ENCODE results near the gene PKNOX2. TPM values are rescaled to one million over a fixed set of nuclear protein-coding genes. Genes with fewer than 3 reads are reported as not detected.

The PKNOX2 gene
- total RNA-seq, 1 donor = under 0.01 TPM

GRCh38 chr11:125464270-125464662 lies 299.7 kb downstream of the PKNOX2 start:
- no peak overlapping the region for H3K27ac ChIP-seq (ENCODE audit: low read depth, low read length)
- H4K20me1 ChIP-seq (ENCODE audit: insufficient read depth, low read length) = no peaks in the 10 kb centered on the region
- DNase-seq (ENCODE audit: insufficient read length, low spot score, missing footprints) = peak; percentile 14
- no peaks in the 10 kb centered on the region for H3K79me2 ChIP-seq (ENCODE audit: insufficient read depth, low read length)
- H3K27me3 ChIP-seq (ENCODE audit: insufficient read depth, low read length) = no peaks in the 10 kb centered on the region
- H3K9me3 ChIP-seq (ENCODE audit: low read depth, low read length) = no peaks in the 10 kb centered on the region
- no peaks in the 10 kb centered on the region for H3K4me1 ChIP-seq (ENCODE audit: insufficient read depth, low read length)
- H3K36me3 ChIP-seq (ENCODE audit: insufficient read depth, low read length) = no peaks in the 10 kb centered on the region
- no peak overlapping the region for H2AFZ ChIP-seq (ENCODE audit: low read length)
- no peak overlapping the region for H3K4me2 ChIP-seq (ENCODE audit: insufficient read depth, low read length)
- no peak overlapping the region for H3K4me3 ChIP-seq (ENCODE audit: insufficient read depth, low read length)
- TF ChIP-seq CTCF (IDR thresholded peaks at IDR 0.05; ENCODE audit: extremely low read depth, low read depth, low read length) = no peak

GRCh38 chr11:125464666-125465065 lies 300.1 kb downstream of the PKNOX2 start:
- Histone ChIP-seq H3K27ac (ENCODE audit: low read depth, low read length) (no peak overlapping the region), H3K4me2 (ENCODE audit: insufficient read depth, low read length) (no peak overlapping the region), H4K20me1 (ENCODE audit: insufficient read depth, low read length) (no peaks in the 10 kb centered on the region), H3K9me3 (ENCODE audit: low read depth, low read length) (no peaks in the 10 kb centered on the region), H3K4me1 (ENCODE audit: insufficient read depth, low read length) (no peaks in the 10 kb centered on the region), H2AFZ (ENCODE audit: low read length) (no peak overlapping the region), H3K79me2 (ENCODE audit: insufficient read depth, low read length) (no peaks in the 10 kb centered on the region), H3K36me3 (ENCODE audit: insufficient read depth, low read length) (no peaks in the 10 kb centered on the region), H3K4me3 (ENCODE audit: insufficient read depth, low read length) (no peak overlapping the region), H3K27me3 (ENCODE audit: insufficient read depth, low read length) (no peaks in the 10 kb centered on the region)
- no peak for DNase-seq (ENCODE audit: insufficient read length, low spot score, missing footprints)
- no peak for TF ChIP-seq CTCF (IDR thresholded peaks at IDR 0.05; ENCODE audit: extremely low read depth, low read depth, low read length)

GRCh38 chr11:125465255-125465654 lies 300.7 kb downstream of the PKNOX2 start:
- Histone ChIP-seq H3K27me3 (ENCODE audit: insufficient read depth, low read length) (no peaks in the 10 kb centered on the region), H3K36me3 (ENCODE audit: insufficient read depth, low read length) (no peaks in the 10 kb centered on the region), H3K4me2 (ENCODE audit: insufficient read depth, low read length) (no peak overlapping the region), H3K9me3 (ENCODE audit: low read depth, low read length) (no peaks in the 10 kb centered on the region), H3K4me1 (ENCODE audit: insufficient read depth, low read length) (no peaks in the 10 kb centered on the region), H4K20me1 (ENCODE audit: insufficient read depth, low read length) (no peaks in the 10 kb centered on the region), H3K4me3 (ENCODE audit: insufficient read depth, low read length) (no peak overlapping the region), H2AFZ (ENCODE audit: low read length) (no peak overlapping the region), H3K27ac (ENCODE audit: low read depth, low read length) (no peak overlapping the region), H3K79me2 (ENCODE audit: insufficient read depth, low read length) (no peaks in the 10 kb centered on the region)
- peak; percentile 14 for DNase-seq (ENCODE audit: insufficient read length, low spot score, missing footprints)
- no peak for TF ChIP-seq CTCF (IDR thresholded peaks at IDR 0.05; ENCODE audit: extremely low read depth, low read depth, low read length)

GRCh38 chr11:125465701-125466100 lies 301.1 kb downstream of the PKNOX2 start:
- Histone ChIP-seq H3K27ac (ENCODE audit: low read depth, low read length) (no peak overlapping the region), H4K20me1 (ENCODE audit: insufficient read depth, low read length) (no peaks in the 10 kb centered on the region), H2AFZ (ENCODE audit: low read length) (no peak overlapping the region), H3K4me3 (ENCODE audit: insufficient read depth, low read length) (no peak overlapping the region), H3K36me3 (ENCODE audit: insufficient read depth, low read length) (no peaks in the 10 kb centered on the region), H3K4me2 (ENCODE audit: insufficient read depth, low read length) (no peak overlapping the region), H3K9me3 (ENCODE audit: low read depth, low read length) (no peaks in the 10 kb centered on the region), H3K27me3 (ENCODE audit: insufficient read depth, low read length) (no peaks in the 10 kb centered on the region), H3K79me2 (ENCODE audit: insufficient read depth, low read length) (no peaks in the 10 kb centered on the region), H3K4me1 (ENCODE audit: insufficient read depth, low read length) (no peaks in the 10 kb centered on the region)
- DNase-seq (ENCODE audit: insufficient read length, low spot score, missing footprints) = no peak
- TF ChIP-seq CTCF (IDR thresholded peaks at IDR 0.05; ENCODE audit: extremely low read depth, low read depth, low read length) = no peak

Data from osteoblast (primary cell).